KBM-7 (cell line): ENCODE results near the gene ADAMTS13.

ENCODE experiments used
- DNase-seq: peaks from one replicate; pipeline ENCODE4 v3.0.0-alpha.2; 2015
- in situ Hi-C: fragments of 300-500 bp; cut with MboI; formaldehyde crosslinking; loops from 2 replicates; pipeline ENCODE4 v1.14.3; 2020; ENCODE audit warnings: low sequenced_read_pairs, low pct_unique_long_range_greater_than_20kb, mixed read lengths

The ADAMTS13 gene

GRCh38 chr9:133495327-133496293 lies 73.4 kb downstream of the ADAMTS13 start:
- in situ Hi-C loops: no loop called here
- DNase-seq: no peak

- in situ Hi-C loops: no loop called here
- no peak for DNase-seq
Measured at GRCh38 chr9:133496861-133497842, 75.0 kb downstream of the ADAMTS13 start.

GRCh38 chr9:133499132-133499891 lies 77.1 kb downstream of the ADAMTS13 start:
- in situ Hi-C loops: no loop called here
- DNase-seq: no peak

GRCh38 chr9:133499892-133500270 lies 77.7 kb downstream of the ADAMTS13 start:
- in situ Hi-C loops: no loop called here
- no peak for DNase-seq

GRCh38 chr9:133502112-133502511 lies 79.9 kb downstream of the ADAMTS13 start:
- in situ Hi-C loops: no loop called here
- DNase-seq: no peak

- in situ Hi-C loops: no loop called here
- DNase-seq: no peak
Measured at GRCh38 chr9:133505186-133505830, 83.1 kb downstream of the ADAMTS13 start.

- no peak for DNase-seq
- in situ Hi-C loops: no loop called here
Measured at GRCh38 chr9:133505901-133506652, 83.9 kb downstream of the ADAMTS13 start.

GRCh38 chr9:133506653-133507038 lies 84.5 kb downstream of the ADAMTS13 start:
- in situ Hi-C loops: no loop called here
- DNase-seq: no peak

GRCh38 chr9:133507246-133507965 lies 85.2 kb downstream of the ADAMTS13 start:
- no peak for DNase-seq
- in situ Hi-C loops: no loop called here

- no peak for DNase-seq
- in situ Hi-C loops: no loop called here
Measured at GRCh38 chr9:133508046-133508445, 85.9 kb downstream of the ADAMTS13 start.
